Measurements from ENCODE around the gene OR4B1. TPM values are rescaled to one million over a fixed set of nuclear protein-coding genes. Genes with fewer than 3 reads are reported as not detected.
"Not testable (repeated sequence)": the region's sequence is repeated elsewhere in the genome, so short reads cannot be mapped to it uniquely, and the experiment has no call there.

OR4B1 gene
- total and polyA plus RNA-seq, 9 donors: not detected

DNA sequence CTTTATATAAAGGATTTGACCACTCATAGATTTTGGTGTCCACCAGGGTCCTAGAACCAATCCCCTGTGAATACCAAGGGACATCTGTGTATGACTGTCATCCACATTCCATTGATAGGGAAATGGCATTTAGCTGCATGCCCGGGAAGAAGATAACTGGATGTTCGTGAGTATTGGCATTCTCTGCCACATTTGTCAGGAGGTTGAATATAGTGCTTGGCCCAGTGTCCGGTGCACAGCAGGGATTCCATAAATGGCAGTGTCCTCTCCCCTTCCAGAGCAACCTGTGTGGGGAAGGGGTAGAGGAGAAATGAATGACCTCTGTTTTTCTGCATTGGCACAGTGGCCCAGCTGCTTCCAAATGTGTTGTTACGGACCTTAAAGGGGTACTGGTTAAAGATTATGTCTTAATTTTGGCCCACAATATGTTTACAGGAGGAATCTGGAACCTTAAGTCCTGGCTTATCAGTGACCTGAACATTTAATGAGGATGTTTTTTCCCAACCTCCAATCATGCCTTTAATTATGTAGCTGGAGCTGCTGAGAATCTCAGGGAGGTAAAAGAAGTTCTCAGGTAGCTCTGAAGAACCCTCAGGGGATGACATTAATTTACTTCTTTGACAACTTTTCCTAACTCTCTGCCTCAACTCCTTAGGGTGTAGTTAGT is 33.6 kb upstream of the OR4B1 start:
- WGBS, 3 donors: 51 to 68% (median 63%) methylated on average over 4 of the region's 4 CpGs
- intact Hi-C loops (cut with DNase I): no loop called here

DNA sequence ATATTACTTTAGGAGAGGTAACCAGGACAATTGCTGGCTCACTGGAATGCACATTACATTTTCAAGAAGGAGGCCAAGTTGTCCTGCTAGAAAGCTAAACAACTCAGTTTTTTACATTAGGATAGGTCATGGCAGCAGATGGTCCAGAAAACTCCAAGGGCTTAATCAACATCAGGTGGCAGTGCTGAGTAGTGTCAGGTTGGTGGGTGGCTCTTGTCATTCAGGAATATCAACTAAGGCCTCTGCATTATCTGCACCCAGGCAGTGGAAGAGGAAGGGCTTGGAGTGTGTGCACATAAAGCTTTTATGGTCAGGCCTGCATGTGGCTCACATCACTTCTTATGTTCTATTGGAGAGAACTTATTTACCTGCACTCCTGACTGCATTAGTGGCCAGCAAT is 32.2 kb upstream of the OR4B1 start:
- no peaks in the 10 kb centered on the region for H3K27me3 ChIP-seq
- H3K4me3 ChIP-seq: no peak overlapping the region
- H3K4me1 ChIP-seq (ENCODE audit: insufficient read depth): no peaks in the 10 kb centered on the region
- no peaks in the 10 kb centered on the region for H3K36me3 ChIP-seq
- TF ChIP-seq EP300 (IDR thresholded peaks at IDR 0.05) (no peak), POLR2A (IDR thresholded peaks at IDR 0.05) (no peak)
- TF ChIP-seq, protein P1, sequence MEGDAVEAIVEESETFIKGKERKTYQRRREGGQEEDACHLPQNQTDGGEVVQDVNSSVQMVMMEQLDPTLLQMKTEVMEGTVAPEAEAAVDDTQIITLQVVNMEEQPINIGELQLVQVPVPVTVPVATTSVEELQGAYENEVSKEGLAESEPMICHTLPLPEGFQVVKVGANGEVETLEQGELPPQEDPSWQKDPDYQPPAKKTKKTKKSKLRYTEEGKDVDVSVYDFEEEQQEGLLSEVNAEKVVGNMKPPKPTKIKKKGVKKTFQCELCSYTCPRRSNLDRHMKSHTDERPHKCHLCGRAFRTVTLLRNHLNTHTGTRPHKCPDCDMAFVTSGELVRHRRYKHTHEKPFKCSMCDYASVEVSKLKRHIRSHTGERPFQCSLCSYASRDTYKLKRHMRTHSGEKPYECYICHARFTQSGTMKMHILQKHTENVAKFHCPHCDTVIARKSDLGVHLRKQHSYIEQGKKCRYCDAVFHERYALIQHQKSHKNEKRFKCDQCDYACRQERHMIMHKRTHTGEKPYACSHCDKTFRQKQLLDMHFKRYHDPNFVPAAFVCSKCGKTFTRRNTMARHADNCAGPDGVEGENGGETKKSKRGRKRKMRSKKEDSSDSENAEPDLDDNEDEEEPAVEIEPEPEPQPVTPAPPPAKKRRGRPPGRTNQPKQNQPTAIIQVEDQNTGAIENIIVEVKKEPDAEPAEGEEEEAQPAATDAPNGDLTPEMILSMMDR (IDR thresholded peaks at IDR 0.05): no peak
- no peak for DNase-seq
- no peaks in the 10 kb centered on the region for H3K9me3 ChIP-seq
- H3K27ac ChIP-seq: no peak overlapping the region
- intact Hi-C loops (cut with DNase I): no loop called here

More for the DNA sequence above, 33.6 kb upstream of the OR4B1 start:
- Histone ChIP-seq H3K4me3 (no peak overlapping the region), H3K36me3 (no peaks in the 10 kb centered on the region), H3K27ac (no peak overlapping the region), H3K27me3 (no peaks in the 10 kb centered on the region), H3K9me3 (no peaks in the 10 kb centered on the region), H3K4me1 (ENCODE audit: insufficient read depth) (no peaks in the 10 kb centered on the region)
- DNase-seq: no peak
- TF ChIP-seq EP300 (IDR thresholded peaks at IDR 0.05): no peak
- TF ChIP-seq, protein P1 (IDR thresholded peaks at IDR 0.05): no peak
- no peak for TF ChIP-seq POLR2A (IDR thresholded peaks at IDR 0.05)

DNA sequence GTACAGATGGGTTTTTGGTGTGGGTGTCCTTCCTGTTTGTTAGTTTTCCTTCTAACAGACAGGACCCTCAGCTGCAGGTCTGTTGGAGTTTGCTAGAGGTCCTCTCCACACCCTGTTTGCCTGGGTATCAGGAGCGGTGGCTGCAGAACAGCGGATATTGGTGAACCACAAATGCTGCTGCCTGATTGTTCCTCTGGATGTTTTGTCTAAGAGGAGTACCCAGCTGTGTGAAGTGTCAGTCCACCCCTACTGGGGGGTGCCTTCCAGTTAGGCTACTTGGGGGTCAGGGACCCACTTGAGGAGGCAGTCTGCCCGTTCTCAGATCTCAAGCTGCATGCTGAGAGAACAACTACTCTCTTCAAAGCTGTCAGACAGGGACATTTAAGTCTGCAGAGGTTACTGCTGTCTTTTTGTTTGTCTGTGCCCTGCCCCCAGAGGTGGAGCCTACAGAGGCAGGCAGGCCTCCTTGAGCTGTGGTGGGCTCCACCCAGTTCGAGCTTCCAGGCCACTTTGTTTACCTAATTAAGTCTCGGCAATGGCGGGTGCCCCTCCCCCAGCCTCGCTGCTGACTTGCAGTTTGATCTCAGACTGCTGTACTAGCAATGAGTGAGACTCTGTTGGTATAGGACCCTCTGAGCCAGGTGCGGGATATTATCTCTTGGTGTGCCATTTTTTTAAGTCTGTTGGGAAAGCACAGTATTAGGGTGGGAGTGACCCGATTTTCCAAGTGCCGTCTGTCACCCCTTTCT is 25.5 kb upstream of the OR4B1 start:
- intact Hi-C loops (cut with DNase I); H3K4me1 ChIP-seq (ENCODE audit: insufficient read depth); H3K36me3 ChIP-seq; H3K9me3 ChIP-seq; H3K27me3 ChIP-seq; DNase-seq; H3K4me3 ChIP-seq; H3K27ac ChIP-seq: not testable (repeated sequence)
- 54 to 71% (median 62%) methylated on average over 10 of the region's 10 CpGs for WGBS, 3 donors

DNA sequence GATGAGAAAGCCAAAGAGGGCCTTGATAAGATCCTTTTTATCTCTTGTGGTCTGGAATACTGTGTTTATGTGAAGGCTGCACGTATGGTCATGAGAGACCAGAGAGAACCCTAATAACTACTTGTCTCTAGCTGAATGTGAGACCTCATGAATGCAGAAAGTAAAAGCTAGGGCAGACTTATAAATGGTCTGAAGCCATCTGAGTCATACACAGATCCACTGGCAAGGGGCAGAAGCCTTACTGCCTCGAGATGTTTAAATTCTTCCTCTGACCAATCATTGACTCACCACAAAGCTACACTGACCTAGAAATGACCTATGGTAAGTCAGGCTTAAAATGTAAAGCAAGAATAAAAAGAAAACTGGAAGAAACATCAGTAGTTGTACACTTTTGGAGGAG is 22.7 kb upstream of the OR4B1 start:
- intact Hi-C loops (cut with DNase I): no loop called here
- 41 to 77% (median 61%) methylated on average over 2 of the region's 2 CpGs for WGBS, 3 donors
- no peaks in the 10 kb centered on the region for H3K9me3 ChIP-seq
- no peak overlapping the region for H3K4me3 ChIP-seq
- H3K27me3 ChIP-seq: no peaks in the 10 kb centered on the region
- H3K4me1 ChIP-seq (ENCODE audit: insufficient read depth): no peaks in the 10 kb centered on the region
- no peak for TF ChIP-seq EP300 (IDR thresholded peaks at IDR 0.05)
- TF ChIP-seq, protein P1 (IDR thresholded peaks at IDR 0.05): no peak
- no peak for TF ChIP-seq POLR2A (IDR thresholded peaks at IDR 0.05)
- no peaks in the 10 kb centered on the region for H3K36me3 ChIP-seq
- H3K27ac ChIP-seq: no peak overlapping the region
- DNase-seq: no peak

DNA sequence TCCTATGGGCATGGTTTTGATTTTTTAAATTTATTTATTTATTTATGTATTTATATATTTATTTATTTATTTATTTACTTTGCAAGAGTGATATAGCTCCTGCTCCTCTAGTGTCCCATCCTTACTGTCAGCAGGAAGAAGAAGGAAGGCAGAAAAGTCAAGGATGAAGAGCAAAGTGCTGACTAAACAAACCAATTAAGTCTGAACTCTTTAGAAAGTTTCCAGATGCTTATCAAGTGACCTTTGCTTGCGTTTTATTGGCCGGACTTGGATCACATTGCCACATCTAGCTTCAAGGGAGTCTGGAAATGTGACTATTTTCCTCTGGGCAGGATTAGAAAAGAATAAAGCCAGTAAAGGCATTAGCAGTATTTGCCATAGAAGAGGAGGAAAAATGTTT is 8.7 kb upstream of the OR4B1 start:
- WGBS, 3 donors: 64 to 81% (median 76%) methylated on average over 2 of the region's 2 CpGs
- Histone ChIP-seq H3K9me3 (no peaks in the 10 kb centered on the region), H3K27ac (no peak overlapping the region), H3K4me1 (ENCODE audit: insufficient read depth) (no peaks in the 10 kb centered on the region), H3K4me3 (no peak overlapping the region), H3K36me3 (no peaks in the 10 kb centered on the region), H3K27me3 (no peaks in the 10 kb centered on the region)
- intact Hi-C loops (cut with DNase I): no loop called here
- no peak for DNase-seq
- TF ChIP-seq EP300 (IDR thresholded peaks at IDR 0.05) (no peak), POLR2A (IDR thresholded peaks at IDR 0.05) (no peak)
- TF ChIP-seq, protein P1 (IDR thresholded peaks at IDR 0.05): no peak

Measured in ovary (tissue), 9 donors.